HG02642 (cell line): ENCODE data around the gene TARBP2.

ENCODE experiments used
- ATAC-seq: cut with Tn5 transposase; IDR thresholded peaks from one replicate; pipeline ENCODE4 v1.9.1; 2021; ENCODE audit warnings: mild to moderate bottlenecking; ENCODE audit not compliant: unreplicated experiment, poor library complexity

The TARBP2 gene

DNA sequence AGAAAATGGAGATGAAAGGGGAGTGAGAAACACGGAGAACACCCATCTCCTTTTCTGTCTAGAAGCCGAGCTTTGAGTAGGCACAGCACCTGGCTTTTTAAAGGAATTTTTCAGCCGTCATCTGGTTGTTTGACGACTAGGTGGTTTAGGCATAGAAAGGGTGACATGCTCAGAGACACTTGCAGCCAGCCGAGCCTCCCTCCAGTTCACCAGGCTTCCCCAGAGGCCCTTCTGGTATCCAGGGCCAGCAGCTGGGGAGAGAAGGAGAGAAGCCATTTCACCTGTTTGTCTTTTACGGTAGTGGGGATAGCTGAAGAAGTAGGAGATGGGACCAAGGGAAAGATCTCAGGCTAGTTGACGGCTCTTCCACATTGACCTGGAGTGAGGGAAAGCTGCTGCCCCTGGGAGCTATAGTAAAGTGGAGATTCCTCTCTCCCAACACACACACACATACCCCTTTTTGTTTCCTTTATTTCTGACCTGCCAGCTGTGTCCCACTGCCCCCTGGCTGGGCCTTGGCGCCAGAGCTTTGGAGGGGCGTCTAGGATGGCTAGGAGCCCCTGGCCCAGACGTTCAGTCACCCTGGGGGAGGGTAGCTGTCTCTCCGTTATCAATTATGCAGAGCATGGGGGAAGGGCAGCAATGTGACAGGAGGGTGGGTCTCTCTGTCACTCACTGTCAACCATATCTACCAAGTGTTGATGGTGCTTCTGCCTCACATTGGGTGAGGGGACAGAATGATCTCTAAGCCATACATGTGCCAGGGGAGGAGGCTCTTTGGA, 7.3 kb upstream of the TARBP2 start:
- no peak for ATAC-seq

DNA sequence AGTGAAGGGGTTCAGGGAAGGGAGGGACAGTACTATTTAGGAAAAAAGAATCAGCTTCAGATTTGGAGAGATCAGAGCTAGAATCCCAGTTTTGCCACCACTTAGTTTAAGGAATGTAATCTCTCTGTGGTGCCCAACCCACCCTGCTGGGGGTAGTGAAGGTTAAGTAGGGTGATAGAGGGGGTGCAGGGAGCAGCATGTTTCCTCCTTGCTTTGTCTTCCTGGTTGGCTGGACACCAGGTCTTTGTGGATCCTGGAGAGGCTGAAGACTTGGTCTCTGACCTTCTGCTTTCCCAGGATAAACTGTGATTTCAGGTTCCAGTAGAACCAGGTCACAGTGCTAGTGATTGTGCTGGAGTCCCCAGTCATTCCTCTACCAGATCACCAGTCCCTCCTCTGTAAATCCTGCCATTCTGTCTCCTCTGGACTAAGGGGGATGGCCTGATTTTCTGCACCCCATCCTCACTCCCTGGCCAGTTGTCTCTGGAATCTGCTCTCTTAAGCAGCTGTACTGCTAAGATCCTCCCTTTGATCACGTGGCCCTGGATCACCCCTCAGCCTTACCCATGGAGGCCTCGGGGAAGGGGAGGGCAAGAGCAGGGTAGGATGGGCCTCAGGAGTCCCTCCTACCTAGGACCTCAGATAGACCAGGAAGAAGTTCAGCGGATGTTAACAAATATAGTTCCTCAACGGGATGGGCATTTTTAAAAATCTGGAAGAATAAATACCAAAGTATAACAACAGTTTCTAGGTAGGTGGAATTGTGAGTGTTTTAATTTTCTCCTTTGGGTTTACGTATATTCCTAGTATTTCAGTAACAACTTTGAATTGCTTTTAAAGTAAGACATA, 5.0 kb upstream of the TARBP2 start:
- no peak for ATAC-seq

DNA sequence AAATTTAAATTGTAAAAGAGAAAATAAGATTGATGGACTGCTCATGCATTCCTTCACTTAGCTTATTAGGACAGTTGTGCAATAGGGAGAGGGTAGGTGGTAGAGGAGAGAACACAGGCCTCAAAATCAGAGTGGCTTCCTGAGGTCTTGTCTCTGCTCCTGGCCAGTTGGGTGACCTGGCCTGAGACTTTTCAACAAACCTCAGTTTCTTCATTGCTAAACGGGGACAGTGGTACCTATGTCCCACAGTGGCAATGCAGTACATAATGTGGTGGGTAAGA, 4.4 kb upstream of the TARBP2 start:
- no peak for ATAC-seq

DNA sequence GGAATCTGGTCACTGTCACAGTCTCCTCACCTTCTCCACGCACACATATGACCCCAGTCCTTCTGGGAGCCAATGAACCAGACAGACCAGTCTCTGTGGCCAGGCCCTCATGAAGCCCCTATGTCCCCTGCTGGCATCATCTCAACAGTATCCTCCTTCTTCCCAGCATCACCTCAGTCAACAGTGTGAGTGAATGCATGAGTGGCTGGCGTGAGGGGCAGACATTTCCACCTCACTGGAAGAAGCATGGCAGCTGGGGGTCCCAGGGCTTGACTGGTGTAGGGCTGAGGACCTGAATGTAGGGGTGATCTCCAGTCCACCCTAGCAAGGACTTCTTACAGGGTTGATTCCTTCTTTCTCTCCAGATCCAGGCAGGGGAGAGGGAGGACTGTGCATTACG, 3.6 kb upstream of the TARBP2 start:
- no peak for ATAC-seq

DNA sequence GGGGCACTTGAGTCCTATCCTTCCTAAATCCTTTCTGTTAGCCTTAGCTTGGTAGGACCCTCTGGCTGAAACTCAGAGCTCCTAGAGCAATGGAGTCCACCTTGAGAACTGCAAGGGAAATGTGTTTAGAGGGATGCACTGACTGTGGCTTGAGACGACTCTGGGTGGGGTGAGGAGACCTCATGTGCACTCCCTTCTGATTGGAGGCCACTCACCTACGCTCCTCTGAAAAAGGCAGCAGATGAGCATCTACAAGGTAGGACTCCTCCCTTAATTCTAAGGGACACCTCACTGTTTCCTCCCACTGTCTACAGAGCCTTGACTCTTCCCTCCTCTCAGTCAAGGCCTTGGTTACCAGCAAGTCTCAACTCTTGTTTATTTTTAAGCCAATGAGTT, 2.9 kb upstream of the TARBP2 start:
- ATAC-seq, result no peak

DNA sequence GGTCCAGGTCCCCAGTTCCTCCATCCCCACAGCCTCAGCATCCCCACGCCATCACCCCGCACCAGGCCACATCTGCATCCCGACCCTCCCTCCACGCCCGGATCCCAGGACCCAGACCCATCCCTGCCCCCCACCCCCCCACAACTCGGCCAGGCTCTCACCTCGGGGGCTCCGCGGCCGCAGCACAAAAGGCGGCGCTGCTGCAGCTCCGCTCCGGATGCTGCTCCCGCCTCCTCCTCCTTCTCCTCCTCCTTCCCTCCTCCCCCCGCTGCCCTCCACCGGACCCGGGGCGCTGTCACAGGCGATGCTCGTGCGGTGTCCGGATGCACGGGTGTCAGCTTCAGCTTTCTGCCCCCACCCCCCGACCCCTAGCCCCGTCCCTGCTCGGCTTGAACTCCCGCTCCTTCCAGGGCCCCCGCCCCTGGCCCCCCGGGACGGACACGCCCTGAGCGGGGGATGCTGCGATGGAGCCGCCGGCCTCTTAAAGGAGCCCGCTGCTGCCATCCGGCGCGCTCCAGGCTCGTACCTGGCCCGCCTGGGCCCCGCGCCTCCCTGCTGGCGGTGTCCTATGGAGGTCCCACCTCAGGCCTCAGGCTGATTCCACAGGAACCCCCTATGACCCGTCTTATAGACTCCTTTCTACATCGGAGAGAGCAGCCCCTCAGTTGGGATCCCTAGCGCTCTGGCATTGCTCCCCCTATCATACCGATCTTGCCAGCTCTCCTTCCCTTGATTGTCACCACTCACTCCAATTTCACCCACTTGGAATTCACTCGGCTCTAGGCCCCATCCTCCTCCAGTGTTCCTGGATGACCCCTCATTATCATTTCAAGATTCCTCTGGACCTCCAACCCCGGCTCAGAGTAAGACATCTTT, 1.6 kb upstream of the TARBP2 start, which contains the start of gene MAP3K12:
TSS of gene MAP3K12 (minus strand) at position 193 of the 876 bp plus-strand sequence. CDS start 12,067 bp downstream, outside the sequence.
- no peak for ATAC-seq

DNA sequence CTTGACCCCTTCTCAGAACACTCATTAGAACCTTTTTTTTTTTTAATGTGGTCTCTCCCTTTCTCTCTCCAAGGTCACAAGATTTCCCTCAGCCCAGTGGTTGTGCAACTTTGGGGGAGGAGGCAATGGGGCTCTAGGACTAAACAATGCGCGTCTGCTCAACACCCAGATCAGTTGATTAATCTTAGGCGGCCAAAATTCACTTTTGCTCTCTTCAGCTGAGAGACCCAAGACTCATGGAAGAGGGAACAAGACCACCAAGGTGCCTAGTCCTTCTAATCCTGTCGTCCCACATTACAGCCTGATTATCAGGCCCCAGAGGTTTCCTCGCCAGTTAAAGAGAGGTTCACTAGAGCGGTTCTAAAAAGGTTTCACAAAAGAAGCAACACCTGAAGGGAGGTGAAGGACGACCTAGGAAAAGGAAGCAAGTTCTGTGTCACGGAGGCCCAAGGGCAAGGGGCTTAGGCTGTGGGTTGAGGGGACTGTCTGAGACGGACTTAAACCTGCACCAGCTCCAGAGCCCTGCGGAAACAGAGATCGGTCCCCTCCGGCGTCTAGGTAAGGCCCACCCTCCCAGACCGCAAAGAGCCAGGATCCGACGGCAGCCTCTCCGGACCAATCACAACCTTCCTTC, 824 bp upstream of the TARBP2 start:
- ATAC-seq, result no peak

DNA sequence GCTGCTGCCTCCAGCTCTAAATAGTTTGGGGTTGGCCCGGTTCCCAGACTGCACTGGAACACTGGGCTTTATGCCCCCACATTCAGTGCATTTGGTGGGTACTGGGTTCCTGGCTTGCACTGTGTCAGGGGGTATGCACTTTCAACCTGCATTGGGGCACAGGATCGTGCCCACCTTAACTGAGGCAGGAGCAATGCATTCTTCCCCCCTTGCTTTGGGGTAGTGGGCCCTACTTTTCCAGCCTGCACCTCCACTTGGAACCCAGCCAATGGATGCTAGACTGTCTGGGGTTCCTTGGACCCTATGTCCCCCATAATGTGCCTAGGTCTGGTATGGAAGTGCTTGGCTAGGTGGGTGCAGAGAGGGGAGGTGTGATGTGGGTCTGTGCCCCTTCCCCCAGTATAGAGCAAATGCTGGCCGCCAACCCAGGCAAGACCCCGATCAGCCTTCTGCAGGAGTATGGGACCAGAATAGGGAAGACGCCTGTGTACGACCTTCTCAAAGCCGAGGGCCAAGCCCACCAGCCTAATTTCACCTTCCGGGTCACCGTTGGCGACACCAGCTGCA, 615 bp downstream of the TARBP2 start:
- no peak for ATAC-seq

DNA sequence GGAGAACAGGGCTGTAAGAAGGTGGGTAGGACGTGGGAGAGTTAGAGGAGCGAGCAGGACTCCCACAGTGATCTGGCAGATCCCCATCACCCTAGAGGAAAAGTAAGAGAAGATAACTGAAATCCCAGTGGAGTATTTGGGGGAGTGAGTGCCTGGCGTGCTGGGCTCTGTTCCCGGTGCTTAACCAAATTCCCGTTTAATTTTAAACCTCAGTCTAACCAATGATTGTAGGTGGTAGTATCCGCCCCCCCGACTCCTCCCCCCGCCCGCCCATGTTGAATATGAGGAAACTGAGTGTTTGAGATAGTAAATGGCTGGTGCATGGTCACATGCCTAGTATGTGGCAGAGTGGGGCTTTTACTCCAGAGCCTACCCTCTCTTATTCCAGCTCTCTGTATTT, 1.2 kb downstream of the TARBP2 start:
- no peak for ATAC-seq

DNA sequence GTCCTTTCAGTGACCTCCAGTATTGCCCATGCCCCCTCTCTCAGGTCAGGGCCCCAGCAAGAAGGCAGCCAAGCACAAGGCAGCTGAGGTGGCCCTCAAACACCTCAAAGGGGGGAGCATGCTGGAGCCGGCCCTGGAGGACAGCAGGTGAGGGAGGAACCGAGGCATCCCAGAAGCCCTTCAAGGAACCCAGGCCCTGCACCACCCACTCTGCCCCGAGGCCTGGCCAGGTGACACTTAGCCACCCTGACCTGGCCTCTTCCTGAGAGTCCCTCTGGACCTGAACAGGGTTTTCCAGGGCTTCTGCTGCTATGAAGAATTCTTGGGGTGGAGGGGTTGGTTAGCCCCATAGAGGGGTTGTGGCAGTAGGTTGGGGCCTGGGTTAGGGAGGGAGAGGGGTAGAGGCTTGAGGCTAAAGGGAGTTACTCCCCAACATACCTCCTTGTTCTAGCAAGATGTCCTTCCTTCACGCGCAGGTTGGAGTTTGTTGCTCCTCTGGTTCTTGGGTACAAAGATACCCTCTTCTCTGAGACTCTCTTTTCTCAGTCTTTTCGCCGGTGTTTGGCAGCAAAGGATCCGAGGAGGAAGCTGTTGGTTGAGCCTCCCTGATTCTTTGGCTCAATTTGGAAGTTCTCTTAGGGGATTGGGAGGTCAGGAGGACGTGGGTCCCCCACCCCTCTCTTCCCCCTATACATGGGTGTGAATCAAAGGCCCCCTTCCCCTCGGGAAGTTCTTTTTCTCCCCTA, 2.1 kb downstream of the TARBP2 start:
- ATAC-seq, result no peak

DNA sequence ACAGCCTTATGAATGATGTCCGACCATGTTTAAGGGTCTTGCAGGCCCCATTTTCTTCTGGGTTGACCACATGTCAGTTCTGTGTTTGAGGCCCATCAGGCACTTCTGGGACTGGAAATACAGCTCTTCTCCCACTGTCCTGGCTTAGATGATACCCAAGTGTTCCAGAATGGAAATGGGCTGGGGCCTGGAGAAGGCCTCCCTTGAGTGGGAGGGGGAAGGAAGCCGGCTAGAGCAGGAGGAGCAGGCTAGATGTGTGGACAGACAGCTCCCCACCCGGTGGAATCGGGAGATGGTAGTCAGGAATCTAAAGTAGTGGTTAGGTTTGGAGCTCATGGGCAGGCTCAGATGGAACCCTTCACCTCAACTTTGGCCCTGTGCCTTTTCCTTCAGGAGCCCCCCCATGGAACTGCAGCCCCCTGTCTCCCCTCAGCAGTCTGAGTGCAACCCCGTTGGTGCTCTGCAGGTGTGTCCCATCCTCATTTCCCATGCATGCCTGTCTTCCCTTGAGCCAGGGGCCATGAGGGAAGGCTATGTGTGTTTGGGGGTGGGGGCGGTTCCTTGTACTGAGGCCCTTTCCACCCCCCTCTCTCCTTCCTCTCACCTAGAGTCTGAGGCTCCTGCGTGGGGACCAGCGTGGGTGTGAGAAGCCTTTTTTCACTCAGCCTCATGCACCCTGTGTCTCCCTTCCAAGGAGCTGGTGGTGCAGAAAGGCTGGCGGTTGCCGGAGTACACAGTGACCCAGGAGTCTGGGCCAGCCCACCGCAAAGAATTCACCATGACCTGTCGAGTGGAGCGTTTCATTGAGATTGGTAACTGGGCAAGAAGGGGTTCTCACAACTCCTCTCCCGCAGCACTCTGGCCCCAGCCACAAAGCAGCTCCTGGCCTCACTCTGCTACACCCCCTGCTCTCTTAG, 3.2 kb downstream of the TARBP2 start:
- ATAC-seq, result no peak

DNA sequence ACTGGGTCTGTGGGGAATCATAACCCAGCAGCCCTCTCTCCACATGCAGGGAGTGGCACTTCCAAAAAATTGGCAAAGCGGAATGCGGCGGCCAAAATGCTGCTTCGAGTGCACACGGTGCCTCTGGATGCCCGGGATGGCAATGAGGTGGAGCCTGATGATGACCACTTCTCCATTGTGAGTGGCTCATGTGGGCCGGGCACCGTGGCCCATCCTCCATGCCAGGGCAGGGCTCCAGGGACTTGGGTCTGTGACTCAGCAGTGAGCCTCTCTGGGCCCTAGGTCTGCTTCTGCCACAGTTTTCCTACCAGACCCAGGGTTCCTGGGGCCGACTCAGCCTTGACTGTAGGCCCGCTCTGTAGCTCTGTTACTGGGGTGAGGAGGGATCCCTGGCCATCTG, 4.0 kb downstream of the TARBP2 start:
- ATAC-seq, result no peak

DNA sequence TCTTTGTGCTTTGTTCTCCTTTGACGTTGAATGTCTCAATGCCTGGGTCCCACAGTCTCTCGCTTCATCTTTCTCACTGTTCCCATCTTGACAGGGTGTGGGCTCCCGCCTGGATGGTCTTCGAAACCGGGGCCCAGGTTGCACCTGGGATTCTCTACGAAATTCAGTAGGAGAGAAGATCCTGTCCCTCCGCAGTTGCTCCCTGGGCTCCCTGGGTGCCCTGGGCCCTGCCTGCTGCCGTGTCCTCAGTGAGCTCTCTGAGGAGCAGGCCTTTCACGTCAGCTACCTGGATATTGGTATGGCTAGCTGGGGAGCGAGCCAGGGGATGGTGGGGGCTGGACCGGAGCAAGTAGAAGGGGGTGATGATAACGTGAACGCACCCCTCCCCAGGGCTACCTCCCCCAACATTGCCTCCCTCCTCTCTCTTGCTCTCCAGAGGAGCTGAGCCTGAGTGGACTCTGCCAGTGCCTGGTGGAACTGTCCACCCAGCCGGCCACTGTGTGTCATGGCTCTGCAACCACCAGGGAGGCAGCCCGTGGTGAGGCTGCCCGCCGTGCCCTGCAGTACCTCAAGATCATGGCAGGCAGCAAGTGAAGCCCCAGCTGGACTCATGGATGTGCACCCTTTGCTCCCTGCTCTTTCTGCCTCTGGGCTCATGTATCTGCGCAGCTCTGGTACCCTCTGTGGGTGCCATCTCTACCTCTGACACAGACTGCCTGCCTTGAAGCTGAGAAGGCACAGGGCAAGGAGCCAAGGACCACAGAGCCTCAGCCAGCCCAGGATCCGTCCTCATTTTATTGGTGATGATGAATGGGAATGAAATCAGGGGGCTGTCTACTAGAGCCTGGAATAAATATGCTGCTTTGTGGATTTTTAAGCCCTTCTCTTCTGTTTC, 4.7 kb downstream of the TARBP2 start:
- ATAC-seq, result no peak

DNA sequence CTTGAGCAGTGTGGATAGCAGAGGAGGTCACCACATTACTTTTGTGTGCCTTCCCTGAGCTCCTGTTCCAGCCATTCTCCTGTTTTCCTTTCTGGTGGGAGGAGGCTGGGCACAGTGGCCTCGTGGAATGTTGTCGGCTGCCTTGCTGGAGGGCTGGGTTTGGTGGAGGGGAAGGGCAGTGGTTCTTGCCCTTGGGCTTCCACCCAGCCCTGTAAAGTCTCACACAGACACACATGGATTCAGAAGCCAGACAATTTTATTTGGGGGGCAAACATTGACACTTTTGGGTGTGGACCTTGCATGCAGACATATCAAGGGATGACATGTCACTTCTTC, 5.3 kb downstream of the TARBP2 start:
- ATAC-seq, result no peak

DNA sequence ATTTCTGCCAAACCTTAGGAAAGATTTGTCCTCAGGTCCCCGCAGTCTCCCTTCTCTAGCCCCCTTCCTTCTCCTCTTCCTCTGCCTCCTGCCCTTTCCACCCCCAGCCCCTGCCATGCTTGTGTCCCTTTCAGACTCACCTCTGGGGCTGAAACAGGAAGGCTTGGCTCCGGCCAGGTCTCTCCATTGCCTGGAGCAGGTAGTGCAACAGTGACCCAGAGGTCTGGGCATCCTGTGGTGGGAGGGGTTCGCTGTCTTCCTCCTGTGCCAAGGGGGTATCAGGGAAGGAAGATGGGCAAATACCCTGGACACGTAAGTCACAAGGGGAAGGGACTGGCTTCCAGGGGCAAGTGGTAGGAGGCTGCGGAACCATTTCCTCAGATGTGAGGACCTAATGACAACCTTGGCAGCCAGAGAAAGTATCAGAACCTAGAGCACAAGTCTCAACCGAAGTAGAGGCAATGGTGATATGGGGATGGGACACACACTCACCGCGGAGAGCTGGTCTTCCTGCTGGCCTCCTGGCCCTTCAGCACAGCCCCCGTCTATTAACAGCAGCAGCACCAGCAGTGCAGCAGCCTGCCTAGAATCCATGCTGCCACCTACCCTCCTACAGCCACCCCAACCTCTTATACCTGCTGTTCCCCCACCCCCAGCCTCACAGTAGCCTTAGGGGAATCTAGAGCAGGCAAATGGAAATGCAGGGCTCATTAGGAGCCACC, 6.0 kb downstream of the TARBP2 start, which contains the start of gene NPFF:
TSS of gene NPFF (minus strand) at position 604 of the 722 bp plus-strand sequence. CDS start at position 594, 10 bp downstream.
- no peak for ATAC-seq

DNA sequence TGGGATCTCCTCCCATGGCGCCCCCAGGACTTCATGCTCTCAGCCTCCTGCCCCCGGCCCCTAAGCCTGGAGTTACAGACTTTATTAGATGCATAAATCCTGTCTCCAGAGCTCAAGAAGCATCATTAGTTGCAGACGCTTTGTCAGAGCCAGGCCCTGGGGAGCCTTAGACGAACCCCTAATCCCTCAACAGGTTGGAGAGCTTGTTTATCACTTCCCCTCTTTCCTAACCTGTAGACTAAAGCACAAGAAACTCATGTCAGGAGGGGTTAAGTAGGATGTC, 6.5 kb downstream of the TARBP2 start:
- ATAC-seq, result no peak
